Gastrocnemius medialis (tissue), 4 donors: ENCODE results near the gene ADGRL3.

Source experiments
- POLR2A ChIP-seq, 2 donors: fragments of 450-650 bp; IDR thresholded peaks; one replicate each; pipeline ENCODE4 v1.6.1; 2017; ENCODE audit warnings: antibody characterized with exemption in 2 of 2, mild to moderate bottlenecking in 2 of 2, moderate library complexity in 2 of 2
- TF ChIP-seq, protein P1 (sequence below), 5 experiments: fragments of 450-650 bp in 3 of 5; fragments of 200-600 bp in 2 of 5; sonication (generic) in 2 of 5; IDR thresholded peaks in 4 of 5; conservative IDR thresholded peaks in 1 of 5; 1 replicate in 4 of 5; 2 replicates in 1 of 5; pipeline ENCODE4 v1.5.1; 2016 to 2019; ENCODE audit warnings: antibody characterized with exemption in 5 of 5, mild to moderate bottlenecking in 3 of 5, moderate library complexity in 3 of 5

DNA sequence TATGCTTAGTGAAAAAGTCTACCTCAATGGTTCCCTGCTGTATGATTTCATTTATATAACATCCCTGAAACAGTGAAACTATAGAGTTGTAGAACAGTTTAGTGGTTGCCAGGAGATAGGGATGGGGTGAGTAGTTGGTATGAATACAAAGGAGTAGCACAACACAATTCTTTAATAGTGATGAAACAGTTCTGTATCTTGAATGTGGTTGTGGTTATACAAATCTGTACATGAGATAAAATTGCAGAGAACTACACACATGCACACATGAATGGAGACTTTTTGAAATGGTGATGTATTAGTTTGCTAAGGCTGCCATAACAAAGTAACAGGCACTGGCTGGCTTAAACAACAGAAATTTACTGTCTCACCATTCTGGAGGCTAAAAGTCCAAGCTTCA, 677.1 kb downstream of the ADGRL3 start:
- TF ChIP-seq, protein P1, sequence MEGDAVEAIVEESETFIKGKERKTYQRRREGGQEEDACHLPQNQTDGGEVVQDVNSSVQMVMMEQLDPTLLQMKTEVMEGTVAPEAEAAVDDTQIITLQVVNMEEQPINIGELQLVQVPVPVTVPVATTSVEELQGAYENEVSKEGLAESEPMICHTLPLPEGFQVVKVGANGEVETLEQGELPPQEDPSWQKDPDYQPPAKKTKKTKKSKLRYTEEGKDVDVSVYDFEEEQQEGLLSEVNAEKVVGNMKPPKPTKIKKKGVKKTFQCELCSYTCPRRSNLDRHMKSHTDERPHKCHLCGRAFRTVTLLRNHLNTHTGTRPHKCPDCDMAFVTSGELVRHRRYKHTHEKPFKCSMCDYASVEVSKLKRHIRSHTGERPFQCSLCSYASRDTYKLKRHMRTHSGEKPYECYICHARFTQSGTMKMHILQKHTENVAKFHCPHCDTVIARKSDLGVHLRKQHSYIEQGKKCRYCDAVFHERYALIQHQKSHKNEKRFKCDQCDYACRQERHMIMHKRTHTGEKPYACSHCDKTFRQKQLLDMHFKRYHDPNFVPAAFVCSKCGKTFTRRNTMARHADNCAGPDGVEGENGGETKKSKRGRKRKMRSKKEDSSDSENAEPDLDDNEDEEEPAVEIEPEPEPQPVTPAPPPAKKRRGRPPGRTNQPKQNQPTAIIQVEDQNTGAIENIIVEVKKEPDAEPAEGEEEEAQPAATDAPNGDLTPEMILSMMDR (IDR thresholded peaks at IDR 0.05 in 4 of 5, conservative IDR thresholded peaks at IDR 0.05 in 1 of 5) = no peak
- TF ChIP-seq POLR2A (IDR thresholded peaks at IDR 0.05) = no peak
